Activated effector memory CD4-positive, alpha-beta T cell treated with Interleukin-2 at 50 U/mL for 16 hours (primary cell): Measurements from ENCODE around the gene MRM1.

Source experiments
- DNase-seq: peaks from one replicate; pipeline ENCODE4 v3.0.0-alpha.2; 2020

Gene MRM1

DNA sequence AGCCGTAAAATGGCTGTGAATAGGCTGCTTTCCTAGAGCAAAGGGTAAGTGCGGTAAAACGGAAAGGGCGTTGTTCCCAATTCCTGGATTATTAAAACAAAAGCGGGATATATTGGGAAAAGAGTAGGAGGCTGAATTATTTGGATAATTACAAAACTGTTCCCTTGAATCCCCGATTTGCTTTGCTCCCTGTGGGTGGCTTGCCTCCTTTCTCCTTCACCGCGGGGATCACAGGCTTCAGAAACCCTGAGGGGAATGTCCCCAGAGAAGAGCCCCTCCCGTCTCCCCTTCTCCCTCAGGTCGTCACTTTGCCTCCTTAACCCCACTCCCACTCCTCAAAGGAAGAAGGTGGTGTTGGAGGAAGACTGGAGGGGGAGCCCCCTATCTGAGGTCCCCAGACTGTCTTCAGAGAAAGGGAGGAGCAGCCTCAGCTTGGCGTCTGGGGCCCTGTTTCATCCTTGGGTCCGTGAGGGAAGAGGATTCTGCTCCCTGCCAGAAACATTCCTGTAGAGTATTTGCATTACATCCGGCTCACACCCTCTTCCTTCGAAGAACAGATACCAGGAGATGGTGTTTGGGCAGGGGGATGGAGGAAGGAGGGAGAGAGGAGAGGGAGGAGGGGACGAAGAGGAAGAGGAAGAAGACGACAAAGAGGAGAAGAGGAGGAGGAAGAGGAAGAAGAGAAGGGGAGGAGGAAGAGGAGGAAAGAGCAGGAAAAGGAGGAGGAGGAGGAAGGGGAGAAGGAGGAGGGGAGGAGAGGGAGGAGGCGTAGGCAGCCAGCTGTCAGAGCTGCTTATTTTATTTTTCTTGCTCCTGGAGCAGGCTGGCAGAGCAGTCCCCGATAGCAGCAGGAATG, 31.8 kb downstream of the MRM1 start:
- no peak for DNase-seq

- DNase-seq, result no peak
Measured at GRCh38 chr17:36640346-36640745, 39.0 kb downstream of the MRM1 start.

- DNase-seq, result no peak
Measured at GRCh38 chr17:36640836-36641235, 39.5 kb downstream of the MRM1 start.

DNA sequence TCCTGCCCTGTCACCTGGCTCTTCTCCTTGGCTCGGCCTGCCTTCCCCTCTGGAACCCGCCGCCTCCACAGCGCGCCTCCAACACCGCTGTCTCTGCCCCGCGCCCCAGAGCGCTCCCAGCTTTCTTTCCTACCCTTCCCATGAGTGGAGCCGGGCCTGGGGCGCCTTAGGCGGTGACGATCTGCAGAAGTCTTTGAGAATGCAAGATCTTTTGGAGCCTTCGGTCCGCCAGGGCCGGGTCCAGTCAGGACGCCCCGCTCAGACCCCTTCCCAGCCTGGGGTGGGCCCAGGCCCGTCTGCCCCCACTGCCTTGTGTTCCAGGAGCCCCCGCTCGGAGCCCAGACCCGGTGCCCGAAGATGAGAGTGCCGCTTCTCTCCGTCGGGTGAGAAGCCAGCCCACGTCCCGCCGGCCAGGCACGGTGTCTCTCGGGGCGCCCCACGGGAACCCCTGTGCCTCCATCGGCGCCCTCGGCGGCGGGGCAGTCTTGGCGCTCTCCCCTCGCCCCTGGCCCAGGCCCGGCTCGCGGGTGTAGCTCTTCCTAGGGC, 40.0 kb downstream of the MRM1 start:
- no peak for DNase-seq

GRCh38 chr17:36641877-36642845, 40.8 kb downstream of the MRM1 start:
- DNase-seq, result no peak

DNA sequence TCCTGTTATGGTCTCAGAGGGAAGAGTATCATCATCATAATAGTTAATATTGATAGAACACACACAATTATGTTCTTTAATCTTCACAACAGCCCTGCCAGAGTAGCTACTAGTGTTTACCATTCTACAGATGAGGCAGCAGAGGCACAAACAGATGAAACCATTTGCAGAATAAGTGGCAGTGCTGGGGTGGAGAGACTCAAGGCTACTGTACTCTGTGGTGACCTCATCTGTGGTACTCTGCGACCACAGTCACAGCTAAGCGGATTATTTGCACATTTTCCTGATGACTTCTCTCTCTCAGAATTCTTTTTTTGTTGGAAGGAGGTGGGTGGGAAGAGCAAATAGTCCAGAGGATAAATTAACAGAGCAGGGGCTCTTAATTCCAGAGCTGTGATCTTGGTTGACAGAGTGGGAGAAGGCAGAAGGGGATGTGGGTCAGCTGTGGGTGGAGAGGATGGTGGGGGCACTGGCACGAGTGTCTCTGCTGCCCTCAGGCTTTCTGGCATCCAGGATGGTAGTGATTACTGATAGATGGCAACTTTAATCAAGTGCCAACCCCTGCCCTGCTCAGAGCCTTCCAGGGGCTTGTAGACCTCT, 41.8 kb downstream of the MRM1 start:
- no peak for DNase-seq

GRCh38 chr17:36645422-36645821, 44.0 kb downstream of the MRM1 start:
- DNase-seq, result no peak

DNA sequence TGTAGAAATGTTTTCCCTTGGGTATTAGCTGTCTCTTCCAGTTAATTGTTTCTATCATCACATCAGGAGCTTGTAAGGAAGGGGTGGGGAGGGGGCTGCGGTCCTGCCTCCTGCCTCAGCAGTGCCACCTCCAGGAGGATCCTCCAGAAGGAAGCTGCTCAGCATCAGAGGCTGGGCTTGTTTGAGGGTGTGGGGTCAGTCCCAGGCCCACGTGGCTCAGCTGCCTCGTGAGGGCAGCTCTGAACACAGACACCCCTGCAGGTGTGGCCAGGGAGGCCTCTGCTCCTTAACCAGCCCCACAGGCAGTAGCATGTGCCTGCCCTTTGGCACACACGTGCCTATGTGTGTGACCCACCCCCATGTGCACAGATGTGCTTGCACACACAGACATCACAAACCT, 46.3 kb downstream of the MRM1 start:
- DNase-seq, result no peak

- no peak for DNase-seq
Measured at GRCh38 chr17:36650096-36650775, 48.9 kb downstream of the MRM1 start.

GRCh38 chr17:36653374-36653773, 52.0 kb downstream of the MRM1 start:
- no peak for DNase-seq

GRCh38 chr17:36653856-36654255, 52.5 kb downstream of the MRM1 start:
- DNase-seq, result no peak

DNA sequence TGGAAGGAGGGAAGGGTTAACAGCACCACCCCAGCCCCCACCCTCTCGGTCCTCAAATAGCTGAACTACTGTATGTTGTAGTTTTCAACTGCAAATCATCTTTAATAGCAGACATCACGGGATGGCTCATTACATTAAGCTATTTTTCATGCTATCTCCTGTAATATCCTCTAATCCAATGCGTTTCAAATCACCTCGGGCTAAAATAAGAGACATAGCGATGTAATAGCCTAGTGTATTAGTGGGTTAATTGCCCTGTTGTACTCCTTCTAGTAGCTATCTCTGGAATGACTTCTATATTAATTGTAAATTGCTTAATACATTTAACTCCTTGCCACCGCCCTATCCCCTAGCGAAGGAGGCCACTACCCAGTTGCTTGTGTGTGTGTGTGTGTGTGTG, 54.3 kb downstream of the MRM1 start:
- no peak for DNase-seq

DNA sequence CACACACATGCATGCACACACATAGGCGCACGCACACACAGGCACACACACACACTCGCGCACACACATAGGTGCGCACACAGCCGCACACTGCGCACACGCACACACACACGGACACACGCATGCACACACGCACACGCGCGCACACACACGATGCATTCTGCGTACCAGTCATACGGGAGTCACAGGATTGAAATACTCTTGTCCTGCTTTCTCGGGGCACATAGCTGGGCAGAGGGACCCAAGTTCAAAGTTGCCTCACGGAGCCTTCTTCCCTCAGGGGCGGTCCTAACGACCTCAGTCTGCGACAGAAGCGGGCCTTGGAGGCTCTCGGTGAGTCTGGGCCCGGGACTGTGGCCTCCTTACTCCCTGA, 56.0 kb downstream of the MRM1 start:
- DNase-seq, result no peak

DNA sequence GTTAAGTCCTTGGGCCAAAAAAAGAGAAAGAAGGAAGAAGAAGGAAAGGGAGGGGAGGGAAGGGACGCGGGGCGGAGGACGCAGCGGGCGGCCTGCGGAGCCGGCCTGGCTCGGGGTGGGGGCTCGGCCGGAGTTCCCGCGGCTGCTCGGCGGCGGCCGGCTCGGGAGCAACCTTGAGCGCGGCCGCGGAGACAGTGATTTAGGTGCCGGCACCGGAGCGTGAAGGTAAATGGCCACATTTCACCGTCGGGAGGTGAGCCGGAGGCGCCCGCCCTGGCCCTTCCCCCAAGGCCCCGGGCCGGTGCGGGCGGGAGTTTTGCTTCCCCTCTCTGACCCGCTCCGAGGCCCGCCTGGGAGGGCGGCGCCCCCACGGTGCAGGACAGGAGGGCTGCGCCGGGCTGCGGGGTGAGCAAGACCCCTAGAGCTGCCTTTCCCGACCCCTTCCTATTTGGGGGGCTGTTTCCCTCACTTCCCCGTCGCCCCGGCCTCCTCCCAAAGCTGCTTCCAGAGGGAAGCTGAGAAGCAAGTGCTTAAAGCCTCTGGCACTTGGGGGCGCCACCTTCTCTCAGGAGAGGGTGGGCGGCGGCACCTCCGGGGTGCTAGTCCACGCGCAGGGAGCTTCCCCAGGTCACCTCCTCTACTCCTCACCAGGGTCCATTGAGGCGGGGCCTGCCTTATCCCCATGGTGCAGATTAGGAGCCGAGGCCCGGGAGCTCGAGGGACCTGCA, 56.5 kb downstream of the MRM1 start:
- no peak for DNase-seq
